K562 (cell line): ENCODE measurements around the gene CHMP2A. TPM values are rescaled to one million over a fixed set of nuclear protein-coding genes. Genes with fewer than 3 reads are reported as not detected.
A peak's percentile ranks its signal among the peaks of the same experiment; 100 is the strongest.

Experiments used
- ATF7 ChIP-seq: fragments of 450-650 bp; IDR thresholded peaks from 2 replicates; pipeline ENCODE4 v1.7.1; 2014; ENCODE audit warnings: mild to moderate bottlenecking, moderate library complexity
- HCFC1 ChIP-seq: IDR thresholded peaks from 2 replicates; pipeline ENCODE4 v1.6.1; 2012; ENCODE audit warnings: low read depth, low read length, improper control_type of control experiment
- KDM5B ChIP-seq: fragments of 200-600 bp; sonication (generic); IDR thresholded peaks from 2 replicates; pipeline ENCODE4 v1.6.1; 2012; ENCODE audit warnings: low read depth, mild to moderate bottlenecking, moderate library complexity, low read length, control low read depth, inconsistent platforms; ENCODE audit not compliant: insufficient replicate concordance
- MEIS2 ChIP-seq: fragments of 450-650 bp; IDR thresholded peaks from 2 replicates; pipeline ENCODE4 v1.6.1; 2014; ENCODE audit warnings: mild to moderate bottlenecking; ENCODE audit not compliant: partially characterized antibody
- NR4A1 ChIP-seq, 2 experiments: fragments of 250-450 bp in 1 of 2; fragments of 450-650 bp in 1 of 2; sonication (Bioruptor Pico) in 1 of 2; IDR thresholded peaks; 2 replicates each; pipeline versions ENCODE4 v1.4.0 to v1.6.1; 2016 to 2020; ENCODE audit warnings: mild to moderate bottlenecking in 2 of 2, missing compliant biosample characterization in 1 of 2, missing genetic modification characterization in 1 of 2, moderate library complexity in 1 of 2
- RB1 ChIP-seq: fragments of 450-650 bp; IDR thresholded peaks from 2 replicates; pipeline ENCODE4 v1.6.1; 2017; ENCODE audit warnings: low read depth, mild to moderate bottlenecking
- ZKSCAN1 ChIP-seq: fragments of 150-350 bp; IDR thresholded peaks from 2 replicates; pipeline ENCODE4 v1.6.1; 2016; ENCODE audit warnings: low read depth, low read length
- ZNF133 ChIP-seq: fragments of 250-450 bp; sonication (Bioruptor Pico); IDR thresholded peaks from 2 replicates; pipeline ENCODE4 v1.4.0; 2020; ENCODE audit warnings: mild to moderate bottlenecking
- ZSCAN29 ChIP-seq: fragments of 450-650 bp; IDR thresholded peaks from 2 replicates; pipeline ENCODE4 v1.6.1; 2017
- polyA plus RNA-seq, 8 experiments: library from polyadenylated mRNA; depleted of rRNA in 4 of 8; stranded (reverse) in 5 of 8; unstranded in 3 of 8; fragments of >200 nt; fragmentation: Nextera tagmentation in 2 of 8; fragmentation: Illumina TruSeq in 1 of 8; extraction: Ambion mirVana in 2 of 8; extraction: Trizol in 1 of 8; gene quantifications; 2 replicates each; pipeline versions ENCODE4 v1.2.1 to v1.2.3, GENCODE V29; 2011 to 2014; ENCODE audit warnings: inconsistent platforms in 1 of 8, missing spikeins in 1 of 8
- total RNA-seq, 7 experiments: library from RNA; depleted of rRNA in 6 of 7; stranded (reverse); fragments of >200 nt in 6 of 7; fragmentation: Illumina TruSeq in 2 of 7; extraction: Trizol in 2 of 7; gene quantifications; 2 replicates each; pipeline versions ENCODE4 v1.2.1 to v1.2.3, GENCODE V29; 2011 to 2021; ENCODE audit warnings: low replicate concordance in 1 of 7
- TF ChIP-seq, protein P1 (sequence below), 2 experiments: fragments of 450-650 bp in 1 of 2; sonication (generic) in 1 of 2; formaldehyde crosslinking in 1 of 2; IDR thresholded peaks; 2 replicates each; pipeline versions ENCODE4 v1.7.1 to v1.9.0; 2016 to 2022; ENCODE audit warnings: inconsistent platforms in 1 of 2, mild to moderate bottlenecking in 1 of 2, missing genetic modification reagents in 1 of 2
- TF ChIP-seq, protein P2 (sequence below): fragments of 450-650 bp; IDR thresholded peaks from 2 replicates; pipeline ENCODE4 v1.6.1; 2016; ENCODE audit warnings: antibody characterized with exemption
- TF ChIP-seq, protein P3 (sequence below): fragments of 250-450 bp; sonication (Bioruptor Pico); IDR thresholded peaks from 2 replicates; pipeline ENCODE4 v1.5.0; 2020; ENCODE audit warnings: mild to moderate bottlenecking
- TF ChIP-seq, protein P4 (sequence below): conservative IDR thresholded peaks from 2 replicates; pipeline ENCODE4 v1.6.1; 2011; ENCODE audit warnings: low read depth, mild to moderate bottlenecking, low read length; ENCODE audit not compliant: control insufficient read depth

CHMP2A gene
- total and polyA plus RNA-seq, 9 of the 15 experiments (the other 6 are each of a cell fraction or from before 2014, with no cell fraction given), result 57.6 to 159 (median 87.2) TPM

DNA sequence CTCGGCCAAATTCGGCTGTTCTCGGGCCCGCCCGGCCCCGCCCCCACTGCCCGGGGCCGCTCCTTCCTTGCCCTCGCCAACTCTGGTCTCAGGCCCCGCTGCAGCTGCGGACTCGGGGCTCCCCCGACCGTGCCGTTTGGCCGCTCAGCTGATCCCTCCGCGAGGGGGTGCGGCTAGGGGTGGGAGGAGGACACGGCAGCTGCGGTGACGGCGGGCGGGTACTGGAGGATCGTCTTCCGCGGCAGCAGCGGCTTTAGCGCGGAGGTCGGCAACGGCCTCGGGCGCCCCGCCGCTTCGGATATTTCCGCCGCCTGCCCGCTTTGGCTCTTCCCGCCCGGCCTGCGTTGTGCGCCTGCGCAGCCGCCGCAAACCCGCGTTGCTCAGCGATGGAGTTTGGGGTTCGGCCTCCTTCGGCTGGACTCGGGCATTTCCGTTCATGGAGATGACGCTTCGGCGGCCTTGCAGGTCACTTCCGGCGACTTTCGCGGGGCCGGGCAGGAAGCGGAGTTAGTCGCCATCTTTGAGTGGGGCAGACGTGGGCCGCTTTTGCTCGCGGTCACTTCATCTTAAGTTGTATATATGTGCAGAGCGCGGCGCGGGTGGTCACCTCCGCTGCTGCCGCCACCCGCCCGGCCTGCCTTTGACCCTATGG is 3.8 kb upstream of the CHMP2A start (continued):
- TF ChIP-seq, protein P1, sequence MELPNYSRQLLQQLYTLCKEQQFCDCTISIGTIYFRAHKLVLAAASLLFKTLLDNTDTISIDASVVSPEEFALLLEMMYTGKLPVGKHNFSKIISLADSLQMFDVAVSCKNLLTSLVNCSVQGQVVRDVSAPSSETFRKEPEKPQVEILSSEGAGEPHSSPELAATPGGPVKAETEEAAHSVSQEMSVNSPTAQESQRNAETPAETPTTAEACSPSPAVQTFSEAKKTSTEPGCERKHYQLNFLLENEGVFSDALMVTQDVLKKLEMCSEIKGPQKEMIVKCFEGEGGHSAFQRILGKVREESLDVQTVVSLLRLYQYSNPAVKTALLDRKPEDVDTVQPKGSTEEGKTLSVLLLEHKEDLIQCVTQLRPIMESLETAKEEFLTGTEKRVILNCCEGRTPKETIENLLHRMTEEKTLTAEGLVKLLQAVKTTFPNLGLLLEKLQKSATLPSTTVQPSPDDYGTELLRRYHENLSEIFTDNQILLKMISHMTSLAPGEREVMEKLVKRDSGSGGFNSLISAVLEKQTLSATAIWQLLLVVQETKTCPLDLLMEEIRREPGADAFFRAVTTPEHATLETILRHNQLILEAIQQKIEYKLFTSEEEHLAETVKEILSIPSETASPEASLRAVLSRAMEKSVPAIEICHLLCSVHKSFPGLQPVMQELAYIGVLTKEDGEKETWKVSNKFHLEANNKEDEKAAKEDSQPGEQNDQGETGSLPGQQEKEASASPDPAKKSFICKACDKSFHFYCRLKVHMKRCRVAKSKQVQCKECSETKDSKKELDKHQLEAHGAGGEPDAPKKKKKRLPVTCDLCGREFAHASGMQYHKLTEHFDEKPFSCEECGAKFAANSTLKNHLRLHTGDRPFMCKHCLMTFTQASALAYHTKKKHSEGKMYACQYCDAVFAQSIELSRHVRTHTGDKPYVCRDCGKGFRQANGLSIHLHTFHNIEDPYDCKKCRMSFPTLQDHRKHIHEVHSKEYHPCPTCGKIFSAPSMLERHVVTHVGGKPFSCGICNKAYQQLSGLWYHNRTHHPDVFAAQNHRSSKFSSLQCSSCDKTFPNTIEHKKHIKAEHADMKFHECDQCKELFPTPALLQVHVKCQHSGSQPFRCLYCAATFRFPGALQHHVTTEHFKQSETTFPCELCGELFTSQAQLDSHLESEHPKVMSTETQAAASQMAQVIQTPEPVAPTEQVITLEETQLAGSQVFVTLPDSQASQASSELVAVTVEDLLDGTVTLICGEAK (IDR thresholded peaks at IDR 0.05), result peak; percentile 84
- TF ChIP-seq, protein P1 (CRISPR knock-in tag; IDR thresholded peaks at IDR 0.05), result no peak
- peak; percentile 82 for TF ChIP-seq MEIS2
- TF ChIP-seq ZNF133, result 0 out of 2 replicates have a peak, but pooled peaks have one; percentile 29
- TF ChIP-seq ZKSCAN1, result peak; percentile 10; the same call in 1 of the 2 replicates
- TF ChIP-seq, protein P2, sequence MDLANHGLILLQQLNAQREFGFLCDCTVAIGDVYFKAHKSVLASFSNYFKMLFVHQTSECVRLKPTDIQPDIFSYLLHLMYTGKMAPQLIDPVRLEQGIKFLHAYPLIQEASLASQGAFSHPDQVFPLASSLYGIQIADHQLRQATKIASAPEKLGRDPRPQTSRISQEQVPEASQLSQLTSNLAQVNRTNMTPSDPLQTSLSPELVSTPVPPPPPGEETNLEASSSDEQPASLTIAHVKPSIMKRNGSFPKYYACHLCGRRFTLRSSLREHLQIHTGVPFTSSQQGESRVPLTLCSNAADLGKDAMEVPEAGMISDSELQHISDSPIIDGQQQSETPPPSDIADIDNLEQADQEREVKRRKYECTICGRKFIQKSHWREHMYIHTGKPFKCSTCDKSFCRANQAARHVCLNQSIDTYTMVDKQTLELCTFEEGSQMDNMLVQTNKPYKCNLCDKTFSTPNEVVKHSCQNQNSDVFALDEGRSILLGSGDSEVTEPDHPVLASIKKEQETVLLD, result peak; percentile 89
- TF ChIP-seq HCFC1, result peak; percentile 85
- peak; percentile 71 for TF ChIP-seq ATF7
- TF ChIP-seq KDM5B, result peak; percentile 26
- peak; percentile 82 for TF ChIP-seq ZSCAN29
- TF ChIP-seq, protein P3, sequence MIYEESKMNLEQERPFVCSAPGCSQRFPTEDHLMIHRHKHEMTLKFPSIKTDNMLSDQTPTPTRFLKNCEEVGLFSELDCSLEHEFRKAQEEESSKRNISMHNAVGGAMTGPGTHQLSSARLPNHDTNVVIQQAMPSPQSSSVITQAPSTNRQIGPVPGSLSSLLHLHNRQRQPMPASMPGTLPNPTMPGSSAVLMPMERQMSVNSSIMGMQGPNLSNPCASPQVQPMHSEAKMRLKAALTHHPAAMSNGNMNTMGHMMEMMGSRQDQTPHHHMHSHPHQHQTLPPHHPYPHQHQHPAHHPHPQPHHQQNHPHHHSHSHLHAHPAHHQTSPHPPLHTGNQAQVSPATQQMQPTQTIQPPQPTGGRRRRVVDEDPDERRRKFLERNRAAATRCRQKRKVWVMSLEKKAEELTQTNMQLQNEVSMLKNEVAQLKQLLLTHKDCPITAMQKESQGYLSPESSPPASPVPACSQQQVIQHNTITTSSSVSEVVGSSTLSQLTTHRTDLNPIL (CRISPR knock-in tag), result no peak
- peak; percentile 66 for TF ChIP-seq RB1
- TF ChIP-seq, protein P4, sequence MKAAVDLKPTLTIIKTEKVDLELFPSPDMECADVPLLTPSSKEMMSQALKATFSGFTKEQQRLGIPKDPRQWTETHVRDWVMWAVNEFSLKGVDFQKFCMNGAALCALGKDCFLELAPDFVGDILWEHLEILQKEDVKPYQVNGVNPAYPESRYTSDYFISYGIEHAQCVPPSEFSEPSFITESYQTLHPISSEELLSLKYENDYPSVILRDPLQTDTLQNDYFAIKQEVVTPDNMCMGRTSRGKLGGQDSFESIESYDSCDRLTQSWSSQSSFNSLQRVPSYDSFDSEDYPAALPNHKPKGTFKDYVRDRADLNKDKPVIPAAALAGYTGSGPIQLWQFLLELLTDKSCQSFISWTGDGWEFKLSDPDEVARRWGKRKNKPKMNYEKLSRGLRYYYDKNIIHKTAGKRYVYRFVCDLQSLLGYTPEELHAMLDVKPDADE, result peak; percentile 59
- 0 out of 2 replicates have a peak, but pooled peaks have one; percentile 61 for TF ChIP-seq NR4A1 (CRISPR knock-in tag; IDR thresholded peaks at IDR 0.05)
- no peak for TF ChIP-seq NR4A1 (tag; IDR thresholded peaks at IDR 0.05)
